Measurements from ENCODE around the gene STIP1. TPM values are rescaled to one million over a fixed set of nuclear protein-coding genes. Genes with fewer than 3 reads are reported as not detected.

STIP1 gene
- total RNA-seq, 2 donors from 2014 or later = 61.2 to 75.1 TPM

DNA sequence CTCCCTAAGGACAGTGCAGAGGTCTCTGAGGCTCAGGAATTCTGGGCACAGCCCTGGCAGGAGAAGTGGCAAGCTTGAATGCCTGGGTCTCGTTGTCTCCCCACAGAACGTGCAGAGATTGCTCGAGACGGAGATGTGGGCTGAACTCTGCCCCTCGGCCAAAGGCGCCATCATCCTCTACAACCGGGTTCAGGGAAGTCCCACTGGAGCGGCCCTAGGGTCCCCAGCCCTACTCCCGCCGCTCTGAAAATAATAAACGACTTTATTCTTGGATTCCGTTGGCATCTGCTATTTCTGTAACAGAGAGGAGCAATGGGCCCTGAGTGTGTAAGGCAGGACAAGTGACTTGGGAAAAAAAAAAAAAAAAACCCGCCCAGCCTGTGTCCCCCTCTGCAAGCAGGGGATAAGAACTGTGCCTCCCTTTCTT is 43.8 kb downstream of the STIP1 start:
- intact Hi-C loops (cut with DNase I, micrococcal nuclease) = no loop called here
- DNase-seq = no peak
- ATAC-seq = no peak

DNA sequence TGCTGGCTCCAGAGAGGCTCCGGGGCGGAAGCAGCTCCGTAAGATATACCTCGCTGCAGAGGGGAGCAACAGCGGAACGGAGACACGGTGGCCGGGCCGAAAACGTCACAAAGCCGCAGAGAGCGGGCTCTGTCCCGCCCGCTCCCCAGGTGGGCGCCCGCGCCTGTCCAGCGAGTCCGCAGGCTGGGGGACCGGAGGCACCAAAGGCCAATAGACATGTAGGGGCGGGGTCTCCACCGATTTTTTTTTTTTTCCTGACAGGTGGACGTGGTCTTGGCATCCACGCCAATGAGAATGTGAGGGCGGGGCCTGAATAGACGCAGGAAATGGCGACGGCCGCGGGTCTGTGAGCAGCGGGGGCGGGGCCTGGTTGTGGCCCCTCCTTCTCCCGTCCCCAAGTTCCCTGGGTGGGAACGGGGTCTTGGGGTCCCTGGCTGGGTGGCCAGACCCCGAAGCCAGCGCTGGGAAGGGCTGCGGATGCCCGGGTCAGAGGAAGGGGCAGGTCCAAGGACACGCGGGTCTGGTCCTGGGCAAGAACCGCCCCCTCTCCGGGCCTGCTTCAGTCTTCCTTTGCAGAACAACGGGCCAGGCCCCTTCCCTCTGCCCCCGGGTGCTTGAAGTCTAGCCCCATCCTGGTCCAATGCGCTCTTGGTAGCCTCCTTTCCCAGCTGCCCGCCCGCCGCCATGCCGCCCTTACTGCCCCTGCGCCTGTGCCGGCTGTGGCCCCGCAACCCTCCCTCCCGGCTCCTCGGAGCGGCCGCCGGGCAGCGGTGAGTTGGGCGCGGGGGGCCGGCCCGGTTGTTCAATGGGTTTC is 44.4 kb downstream of the STIP1 start, which contains the start of gene DNAJC4:
TSS of gene DNAJC4 (plus strand) at position 378 of the 814 bp plus-strand sequence. CDS start at position 685, 307 bp downstream.
- ATAC-seq (peak; percentile 57), DNase-seq (peak; percentile 96 to 97)
- intact Hi-C loops (cut with DNase I, micrococcal nuclease) = no loop called here

DNA sequence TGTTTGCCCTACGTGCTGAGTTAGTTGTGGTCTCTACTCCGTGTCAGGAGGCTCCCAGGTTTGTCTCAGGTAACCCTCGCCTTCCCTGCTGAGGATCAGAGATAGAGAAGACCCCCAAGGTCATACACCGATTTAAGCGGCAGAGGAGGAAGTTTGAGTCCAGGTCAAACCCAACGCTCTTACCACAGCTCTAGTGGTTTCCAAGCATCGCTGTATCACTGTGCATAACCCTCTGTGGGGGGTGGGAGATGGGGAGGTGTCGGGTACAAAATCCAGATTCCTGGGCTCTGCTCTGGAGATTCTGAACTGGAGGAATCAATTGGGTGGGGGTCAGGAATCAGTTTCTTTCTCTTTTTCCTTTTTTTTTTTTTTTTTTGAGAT is 45.0 kb downstream of the STIP1 start:
- intact Hi-C loops (cut with DNase I, micrococcal nuclease) = no loop called here
- no peak for DNase-seq
- ATAC-seq = no peak

DNA sequence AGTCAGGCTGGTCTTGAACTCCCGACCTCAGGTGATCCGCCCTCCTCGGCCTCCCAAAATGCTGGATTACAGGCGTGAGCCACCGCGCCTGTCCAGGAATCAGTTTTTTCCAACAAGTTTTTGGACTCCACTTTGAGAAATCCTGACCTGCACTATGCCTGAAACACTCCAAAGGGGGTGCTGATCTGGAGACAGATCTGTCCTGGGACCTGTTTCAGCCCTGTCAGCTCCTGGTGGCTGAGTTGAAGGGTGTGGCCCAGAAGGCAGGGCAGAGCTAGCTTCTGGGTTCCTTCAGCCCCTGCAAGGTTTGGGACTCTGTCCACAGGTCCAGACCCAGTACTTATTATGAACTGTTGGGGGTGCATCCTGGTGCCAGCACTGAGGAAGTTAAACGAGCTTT is 45.6 kb downstream of the STIP1 start:
- intact Hi-C loops (cut with DNase I, micrococcal nuclease) = no loop called here
- ATAC-seq = no peak
- DNase-seq = no peak

DNA sequence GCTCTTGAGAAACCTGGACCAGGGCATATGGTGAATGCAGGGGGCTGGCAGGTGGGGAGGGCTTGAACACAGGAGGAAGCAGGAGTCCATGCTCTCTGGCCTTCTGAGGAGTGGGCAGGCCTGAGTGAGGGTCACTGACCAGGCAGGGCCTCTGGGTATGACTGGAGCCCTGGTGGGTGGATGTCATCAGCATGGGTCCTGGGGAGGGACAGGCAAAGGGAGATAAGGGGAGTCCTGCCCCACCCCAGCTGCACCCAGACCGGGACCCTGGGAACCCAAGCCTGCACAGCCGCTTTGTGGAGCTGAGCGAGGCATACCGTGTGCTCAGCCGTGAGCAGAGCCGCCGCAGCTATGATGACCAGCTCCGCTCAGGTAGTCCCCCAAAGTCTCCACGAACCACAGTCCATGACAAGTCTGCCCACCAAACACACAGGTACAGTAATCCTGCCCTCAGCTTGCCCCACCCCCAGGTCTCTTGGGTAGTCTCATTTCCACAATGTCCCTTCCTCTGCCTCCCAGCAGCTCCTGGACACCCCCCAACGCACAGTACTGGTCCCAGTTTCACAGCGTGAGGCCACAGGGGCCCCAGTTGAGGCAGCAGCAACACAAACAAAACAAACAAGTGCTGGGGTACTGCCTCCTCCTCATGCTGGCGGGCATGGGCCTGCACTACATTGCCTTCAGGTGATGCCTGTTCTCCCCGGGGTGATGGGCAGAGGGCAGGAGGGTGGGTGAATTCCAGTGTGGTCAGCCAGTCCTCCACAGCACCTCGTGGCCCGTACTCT is 46.4 kb downstream of the STIP1 start:
- no peak for DNase-seq
- ATAC-seq = no peak
- intact Hi-C loops (cut with DNase I, micrococcal nuclease) = no loop called here

DNA sequence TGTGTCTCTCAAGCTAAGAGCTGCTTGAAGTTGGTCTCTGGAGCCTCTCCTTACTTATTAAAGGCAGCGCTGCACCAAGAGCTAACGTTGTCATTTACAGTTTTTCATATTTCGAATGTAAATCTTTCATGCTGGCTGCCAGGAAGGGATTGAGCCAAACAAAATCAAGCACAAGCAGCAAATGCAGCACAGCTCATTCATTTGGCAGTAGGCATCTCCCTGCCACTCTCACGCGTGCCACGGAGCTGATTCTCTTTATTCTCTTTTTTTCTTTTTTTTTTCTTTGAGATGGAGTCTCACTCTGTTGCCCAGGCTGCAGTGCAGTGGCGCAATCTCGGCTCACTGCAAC is 47.0 kb downstream of the STIP1 start:
- intact Hi-C loops (cut with DNase I, micrococcal nuclease) = no loop called here
- no peak for DNase-seq
- ATAC-seq = no peak

DNA sequence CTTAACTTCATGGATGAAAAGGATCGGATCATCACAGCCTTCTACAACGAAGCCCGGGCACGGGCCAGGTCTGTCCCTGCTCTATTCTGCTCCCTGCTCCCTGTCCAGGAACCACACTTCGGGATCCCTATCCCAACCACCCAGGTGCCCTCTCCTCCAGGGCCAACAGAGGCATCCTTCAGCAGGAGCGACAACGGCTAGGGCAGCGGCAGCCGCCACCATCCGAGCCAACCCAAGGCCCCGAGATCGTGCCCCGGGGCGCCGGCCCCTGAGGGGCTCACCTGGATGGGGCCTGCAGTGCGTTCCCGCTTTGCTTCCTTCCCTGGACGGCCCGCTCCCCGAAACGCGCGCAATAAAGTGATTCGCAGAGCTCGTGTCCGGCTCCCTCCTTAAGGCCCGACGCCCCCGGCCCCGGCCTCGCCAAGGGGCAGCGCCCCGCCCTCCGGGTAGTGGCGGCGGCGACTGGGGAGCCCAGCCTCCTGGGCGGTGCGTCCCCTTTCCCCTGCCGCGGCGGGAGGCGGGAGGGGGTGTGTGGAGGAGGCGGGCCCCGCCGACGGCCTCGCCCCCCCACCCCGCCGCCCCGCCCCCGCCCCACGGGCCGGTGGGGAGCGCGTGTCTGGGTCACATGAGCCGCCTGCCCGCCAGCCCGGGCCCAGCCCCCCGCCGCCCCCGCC is 48.1 kb downstream of the STIP1 start, which contains the start of gene VEGFB:
TSS of gene VEGFB (plus strand) at position 672 of the 674 bp plus-strand sequence. CDS start 250 bp downstream, outside the sequence.
- DNase-seq = peak; percentile 79 to 81
- ATAC-seq = peak; percentile 43
- intact Hi-C loops (cut with DNase I, micrococcal nuclease) = no loop called here

DNA sequence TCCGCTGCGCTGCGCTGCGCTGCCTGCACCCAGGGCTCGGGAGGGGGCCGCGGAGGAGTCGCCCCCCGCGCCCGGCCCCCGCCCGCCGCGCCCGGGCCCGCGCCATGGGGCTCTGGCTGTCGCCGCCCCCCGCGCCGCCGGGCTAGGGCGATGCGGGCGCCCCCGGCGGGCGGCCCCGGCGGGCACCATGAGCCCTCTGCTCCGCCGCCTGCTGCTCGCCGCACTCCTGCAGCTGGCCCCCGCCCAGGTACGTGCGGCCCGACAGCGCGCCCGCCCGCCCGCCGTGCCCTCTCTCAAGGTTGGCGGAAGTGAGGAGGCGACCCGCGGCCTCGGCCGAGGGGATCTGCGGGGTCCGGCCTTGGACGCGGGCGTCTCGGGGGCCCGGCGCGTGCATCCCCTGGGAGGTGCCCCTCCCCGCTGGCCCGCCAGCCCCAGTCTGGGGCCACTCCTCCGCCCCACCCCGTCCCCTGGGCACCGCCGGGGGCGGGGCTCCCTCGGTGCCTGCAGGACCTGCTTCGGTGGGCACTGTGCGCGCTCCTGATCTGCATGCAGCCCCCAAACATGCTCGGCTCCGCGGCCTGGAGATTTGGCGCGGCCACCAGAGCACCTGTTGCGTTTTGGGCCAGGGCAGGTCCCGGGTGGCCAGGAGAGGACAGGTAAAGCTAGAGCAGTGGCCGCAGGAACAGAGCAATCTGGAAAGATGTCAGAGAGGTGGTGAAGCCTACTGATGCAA is 48.8 kb downstream of the STIP1 start:
- intact Hi-C loops (cut with DNase I, micrococcal nuclease) = no loop called here
- ATAC-seq (peak; percentile 44), DNase-seq (peak; percentile 72 to 76)

DNA sequence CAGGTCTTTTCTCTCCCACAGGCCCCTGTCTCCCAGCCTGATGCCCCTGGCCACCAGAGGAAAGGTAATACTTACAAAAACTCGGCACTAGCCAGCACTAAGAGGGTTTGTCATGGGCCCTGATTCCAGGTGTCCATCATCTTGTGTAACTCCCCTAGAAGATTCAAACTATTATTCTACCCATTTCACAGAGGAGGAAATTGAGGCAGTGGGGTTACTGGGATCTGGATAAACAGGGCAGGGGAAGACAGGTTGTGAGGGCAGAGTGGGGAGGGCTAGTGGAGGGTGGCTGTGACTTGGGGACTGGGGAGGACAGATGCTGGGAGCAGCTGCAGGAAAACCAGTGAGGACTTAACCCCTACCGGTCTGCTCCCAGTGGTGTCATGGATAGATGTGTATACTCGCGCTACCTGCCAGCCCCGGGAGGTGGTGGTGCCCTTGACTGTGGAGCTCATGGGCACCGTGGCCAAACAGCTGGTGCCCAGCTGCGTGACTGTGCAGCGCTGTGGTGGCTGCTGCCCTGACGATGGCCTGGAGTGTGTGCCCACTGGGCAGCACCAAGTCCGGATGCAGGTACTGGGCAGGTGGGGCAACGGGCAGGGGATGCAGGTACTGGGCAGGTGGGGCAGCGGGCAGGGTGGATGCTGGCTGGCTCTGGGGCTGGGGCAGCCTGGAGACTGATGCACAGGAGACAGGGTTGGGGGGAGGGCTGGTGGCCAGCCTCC is 49.6 kb downstream of the STIP1 start:
- intact Hi-C loops (cut with DNase I, micrococcal nuclease) = no loop called here
- no peak for ATAC-seq
- peak in 1 of 2 donors; percentile 26 for DNase-seq

DNA sequence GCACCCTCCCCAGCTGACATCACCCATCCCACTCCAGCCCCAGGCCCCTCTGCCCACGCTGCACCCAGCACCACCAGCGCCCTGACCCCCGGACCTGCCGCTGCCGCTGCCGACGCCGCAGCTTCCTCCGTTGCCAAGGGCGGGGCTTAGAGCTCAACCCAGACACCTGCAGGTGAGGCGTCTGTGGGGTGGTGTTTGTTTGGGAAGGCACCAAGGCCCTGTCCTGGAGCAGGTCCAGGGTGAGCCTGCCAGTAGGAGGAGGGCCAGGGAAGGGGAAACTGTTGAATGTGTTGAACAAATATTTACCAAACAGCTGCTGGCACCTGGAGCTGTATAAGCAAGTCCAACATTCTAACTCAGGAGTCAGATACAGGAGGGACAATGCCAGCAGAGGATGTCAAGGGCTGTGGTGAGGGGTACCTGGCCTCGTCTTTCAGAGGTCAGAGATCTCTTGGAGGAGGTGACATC is 51.5 kb downstream of the STIP1 start:
- intact Hi-C loops (cut with DNase I, micrococcal nuclease) = no loop called here
- DNase-seq = peak; percentile 88 to 94
- ATAC-seq = peak; percentile 32

DNA sequence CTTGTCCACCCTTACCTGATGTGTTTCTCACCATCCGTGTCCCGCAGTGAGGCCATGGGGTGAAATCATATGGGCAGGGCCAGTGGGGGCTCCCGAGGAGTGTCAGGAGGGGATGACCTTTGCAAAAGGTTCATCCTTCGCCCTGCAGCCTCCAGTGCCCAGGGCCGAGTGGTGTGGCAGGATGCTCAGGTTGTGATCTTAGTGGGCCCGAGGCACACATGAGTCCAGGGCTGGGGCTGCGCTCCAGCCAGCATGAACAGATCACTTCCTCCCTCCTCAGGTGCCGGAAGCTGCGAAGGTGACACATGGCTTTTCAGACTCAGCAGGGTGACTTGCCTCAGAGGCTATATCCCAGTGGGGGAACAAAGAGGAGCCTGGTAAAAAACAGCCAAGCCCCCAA is 52.1 kb downstream of the STIP1 start:
- DNase-seq (peak in 1 of 2 donors; percentile 49), ATAC-seq (no peak)
- intact Hi-C loops (cut with DNase I, micrococcal nuclease) = no loop called here

DNA sequence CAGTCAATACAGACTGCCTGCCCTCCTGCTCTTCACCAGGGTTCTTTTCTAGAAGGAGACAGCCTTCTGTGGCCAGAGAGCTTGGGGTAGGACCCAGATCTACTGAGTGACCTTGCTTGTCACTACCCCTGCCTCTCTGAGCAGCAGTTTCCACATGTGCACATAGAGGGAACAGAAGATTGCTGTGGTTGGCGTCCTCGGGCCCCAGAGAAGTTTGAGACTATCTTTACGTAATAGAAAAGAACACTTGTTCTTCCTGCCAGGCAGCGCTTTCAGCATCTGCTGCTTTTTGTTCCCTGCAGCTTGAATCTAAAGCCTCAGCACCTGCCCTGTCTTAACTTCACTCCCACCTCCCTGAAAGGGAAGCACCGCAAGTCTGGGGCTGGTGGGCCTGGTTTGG is 53.0 kb downstream of the STIP1 start:
- DNase-seq (no peak), ATAC-seq (no peak)
- intact Hi-C loops (cut with DNase I, micrococcal nuclease) = no loop called here

DNA sequence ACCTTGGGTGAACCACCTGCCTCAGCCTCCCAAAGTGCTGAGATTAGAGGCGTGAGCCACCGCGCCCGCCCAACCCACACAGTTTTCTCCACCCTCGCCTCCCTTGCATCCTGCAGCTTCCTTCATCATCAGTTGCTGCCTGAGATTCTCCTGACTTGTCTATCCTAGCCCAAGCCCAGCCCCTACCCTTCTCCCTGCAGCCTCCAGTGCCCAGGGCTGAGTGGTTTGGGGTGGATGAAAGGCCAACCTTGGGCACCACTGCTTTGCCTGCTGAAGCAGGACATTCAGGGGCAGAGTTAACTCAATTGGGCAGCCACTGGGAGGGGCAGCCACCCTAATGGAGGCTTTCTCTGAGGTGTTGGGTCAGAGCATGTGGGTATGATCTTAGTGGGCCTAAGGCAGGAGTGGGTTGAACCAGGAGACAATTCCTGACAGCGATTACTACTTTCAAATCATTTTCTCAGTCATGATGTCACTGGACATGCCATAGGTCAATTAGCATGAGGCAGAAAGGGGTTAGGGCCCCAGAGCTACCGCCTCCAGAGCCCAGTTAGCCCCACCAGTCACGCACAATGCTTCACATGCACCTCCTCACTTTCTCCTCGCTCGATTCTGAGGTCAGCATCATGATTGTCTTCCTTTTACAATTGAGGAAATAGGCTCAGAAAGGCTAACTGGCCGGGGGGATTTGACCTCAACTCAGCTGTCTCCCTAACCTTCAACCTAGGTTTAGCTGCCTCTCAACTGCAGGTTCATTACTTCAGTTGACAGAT is 53.9 kb downstream of the STIP1 start:
- DNase-seq (peak; percentile 44 to 73), ATAC-seq (no peak)
- intact Hi-C loops (cut with DNase I, micrococcal nuclease) = no loop called here

DNA sequence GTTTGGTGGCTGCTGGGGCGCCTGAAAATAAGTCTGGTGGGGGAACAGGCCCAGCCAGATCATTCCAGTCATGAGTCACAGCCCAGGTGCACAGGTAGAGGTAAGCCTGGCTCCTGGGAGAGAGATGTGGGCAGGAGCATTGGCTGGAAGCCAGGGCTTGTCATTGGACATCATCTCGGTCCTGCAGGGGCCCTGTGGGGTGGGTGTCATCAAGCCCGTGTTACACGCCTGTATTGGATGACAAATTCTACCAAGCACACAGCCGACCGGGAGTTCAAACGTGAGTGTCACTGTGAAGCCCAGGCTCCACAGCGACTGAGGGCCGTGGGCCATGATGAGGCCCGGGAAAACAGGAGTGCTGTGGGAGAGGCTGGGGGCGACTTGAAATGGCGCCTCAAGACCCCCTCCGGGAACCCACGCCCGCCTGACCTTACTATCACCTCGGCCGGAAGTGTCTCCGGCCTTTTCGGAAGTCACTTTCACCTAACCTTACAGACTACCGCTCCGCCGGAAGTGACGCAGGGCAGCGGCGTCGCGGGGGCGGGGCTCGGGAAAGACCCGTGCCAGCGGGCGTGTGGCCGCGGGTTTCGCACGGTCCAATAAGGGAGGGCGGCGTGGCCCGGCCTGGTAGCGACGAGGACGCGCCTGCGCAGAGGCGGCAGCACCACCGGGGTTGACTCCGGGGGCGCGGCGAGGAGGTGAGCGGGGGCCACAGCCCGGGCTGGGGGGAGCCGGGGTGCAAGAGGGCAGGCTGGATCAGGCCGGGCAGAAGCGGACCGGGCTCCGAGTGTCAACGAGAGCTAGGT is 54.7 kb downstream of the STIP1 start, which contains the start of gene FKBP2:
TSS of gene FKBP2 (plus strand) at position 661 of the 806 bp plus-strand sequence. CDS start 1,293 bp downstream, outside the sequence.
- DNase-seq = peak; percentile 96 to 98
- ATAC-seq = peak; percentile 60
- intact Hi-C loops (cut with DNase I, micrococcal nuclease) = no loop called here

DNA sequence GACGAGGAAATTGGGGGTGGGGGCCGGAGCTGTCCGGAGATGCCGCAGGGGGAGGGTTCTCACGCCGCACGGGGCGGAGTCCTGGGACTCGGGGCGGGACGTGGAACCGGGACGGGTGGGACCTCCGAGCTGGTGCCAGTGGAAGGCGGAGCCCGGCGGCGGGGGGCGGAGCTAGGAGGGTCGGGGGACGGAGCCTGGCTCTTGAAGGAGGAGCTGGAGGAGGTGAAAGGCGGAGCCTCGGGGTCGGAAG is 55.2 kb downstream of the STIP1 start:
- ATAC-seq (peak; percentile 69), DNase-seq (peak; percentile 100)
- intact Hi-C loops (cut with DNase I, micrococcal nuclease) = no loop called here

DNA sequence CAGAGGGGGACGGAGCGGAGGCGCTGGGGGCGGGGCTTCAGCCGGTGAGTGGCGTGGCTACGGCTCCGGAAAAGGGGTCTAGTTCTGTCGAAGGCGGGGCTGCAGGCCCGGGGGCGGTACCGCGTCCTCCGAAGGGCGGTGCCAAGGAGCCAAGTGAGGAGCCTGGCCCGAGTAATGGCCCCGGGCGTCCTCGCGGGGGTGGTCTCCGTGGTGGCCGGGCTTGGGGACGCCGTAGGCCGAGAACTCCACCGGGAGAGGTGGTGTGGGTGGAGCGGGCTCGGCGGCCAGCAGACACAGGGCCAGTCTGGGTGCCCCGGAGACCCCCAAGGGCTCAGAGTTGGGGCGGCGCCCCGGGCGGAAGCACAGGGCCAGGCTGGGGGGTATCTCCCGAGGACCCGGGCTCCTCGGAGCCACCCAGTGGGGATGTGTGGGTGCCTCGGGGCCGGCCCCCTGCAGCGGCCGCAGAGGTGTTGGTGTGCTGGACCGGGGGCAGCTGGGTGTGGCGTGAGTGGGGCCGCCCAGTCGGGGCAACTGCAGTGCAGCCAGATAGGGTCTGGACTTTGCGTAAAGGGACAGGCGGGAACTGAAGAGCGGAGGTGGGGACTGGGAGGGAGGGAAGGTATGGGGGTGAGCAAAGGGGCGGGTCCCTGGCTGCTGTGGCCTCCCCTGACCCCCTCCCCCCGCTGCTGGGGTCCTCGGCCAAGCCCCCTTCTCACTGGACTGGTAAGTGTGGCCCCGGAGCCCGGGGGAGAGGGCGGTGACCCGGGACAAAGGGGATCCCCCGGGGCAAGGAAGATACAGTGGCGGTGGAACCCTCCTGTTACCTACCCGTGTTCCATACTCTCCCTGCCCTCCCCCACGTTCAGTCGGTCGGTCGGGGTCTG is 55.8 kb downstream of the STIP1 start:
- peak; percentile 72 to 80 for DNase-seq
- peak; percentile 19 for ATAC-seq

More for the DNA sequence above, 55.8 kb downstream of the STIP1 start:
- intact Hi-C loops (cut with DNase I, micrococcal nuclease) = no loop called here

All from left colon (tissue), 2 donors.